T-helper 1 cell (primary cell): Measurements from ENCODE around the gene GORASP1.

Experiments
- DNase-seq, 5 donors: peaks; one replicate each; pipeline ENCODE4 v3.0.0-alpha.2; 2012 to 2020

Gene GORASP1

GRCh38 chr3:39141171-39141995 lies 34.0 kb upstream of the GORASP1 start:
- no peak for DNase-seq

- DNase-seq = no peak
Measured at GRCh38 chr3:39140341-39140971, 33.0 kb upstream of the GORASP1 start.

DNA sequence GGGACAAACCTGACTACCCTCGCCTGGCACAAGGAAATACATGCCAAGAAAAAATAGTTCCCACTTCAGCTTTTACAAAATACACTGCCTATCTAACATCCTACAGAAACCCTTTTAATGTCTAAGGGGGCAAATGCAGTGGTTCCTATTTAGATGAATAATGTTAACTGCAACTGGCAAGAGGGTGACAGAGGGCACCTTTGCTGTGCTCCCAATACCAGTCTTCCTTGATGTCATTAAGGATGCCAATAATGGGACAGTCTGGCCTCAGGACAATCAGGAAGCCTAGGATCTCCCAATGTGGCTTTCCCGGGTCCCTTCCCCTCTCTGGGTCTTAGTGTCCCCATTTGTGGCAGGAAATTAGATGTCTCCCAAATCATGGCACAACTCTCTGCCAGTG lies 32.0 kb upstream of the GORASP1 start:
- DNase-seq = no peak

GRCh38 chr3:39138804-39139415 lies 31.5 kb upstream of the GORASP1 start:
- no peak for DNase-seq

DNA sequence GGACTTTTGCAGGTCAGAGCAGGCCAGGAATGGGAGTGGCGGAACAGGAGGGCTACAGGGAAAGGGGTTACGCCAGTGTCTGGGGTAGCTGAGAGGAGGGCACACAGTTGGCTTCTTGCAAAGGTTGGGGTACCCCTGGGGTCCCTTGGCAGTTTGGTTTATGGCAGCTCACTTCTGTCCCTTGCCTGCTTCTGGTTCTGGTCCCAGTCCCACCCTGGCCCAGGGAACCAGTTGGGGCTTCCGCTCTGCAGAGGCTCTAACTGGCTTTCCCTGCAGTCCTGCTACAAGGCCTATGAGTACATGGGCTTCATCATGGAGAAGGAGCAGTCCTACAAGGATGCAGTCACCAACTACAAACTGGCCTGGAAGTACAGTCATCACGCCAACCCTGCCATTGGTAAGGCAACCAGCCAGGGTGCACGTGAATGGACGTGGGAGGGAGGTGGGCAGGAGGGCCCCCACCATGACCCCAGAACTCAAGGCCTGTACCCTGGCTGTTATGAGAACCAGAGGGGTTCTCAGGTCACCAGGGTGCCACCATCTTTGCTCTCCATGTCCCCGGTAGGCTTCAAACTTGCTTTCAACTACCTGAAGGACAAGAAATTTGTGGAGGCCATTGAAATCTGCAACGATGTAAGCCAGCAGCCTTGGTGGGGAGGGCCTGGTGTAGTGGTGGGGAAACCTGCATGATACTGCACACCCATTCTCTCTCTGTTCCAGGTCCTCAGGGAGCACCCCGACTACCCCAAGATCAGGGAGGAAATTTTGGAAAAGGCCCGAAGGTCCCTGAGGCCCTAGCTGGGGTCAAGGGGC lies 30.8 kb upstream of the GORASP1 start:
- DNase-seq = no peak

- DNase-seq = no peak
Measured at GRCh38 chr3:39137435-39137936, 30.1 kb upstream of the GORASP1 start.

DNA sequence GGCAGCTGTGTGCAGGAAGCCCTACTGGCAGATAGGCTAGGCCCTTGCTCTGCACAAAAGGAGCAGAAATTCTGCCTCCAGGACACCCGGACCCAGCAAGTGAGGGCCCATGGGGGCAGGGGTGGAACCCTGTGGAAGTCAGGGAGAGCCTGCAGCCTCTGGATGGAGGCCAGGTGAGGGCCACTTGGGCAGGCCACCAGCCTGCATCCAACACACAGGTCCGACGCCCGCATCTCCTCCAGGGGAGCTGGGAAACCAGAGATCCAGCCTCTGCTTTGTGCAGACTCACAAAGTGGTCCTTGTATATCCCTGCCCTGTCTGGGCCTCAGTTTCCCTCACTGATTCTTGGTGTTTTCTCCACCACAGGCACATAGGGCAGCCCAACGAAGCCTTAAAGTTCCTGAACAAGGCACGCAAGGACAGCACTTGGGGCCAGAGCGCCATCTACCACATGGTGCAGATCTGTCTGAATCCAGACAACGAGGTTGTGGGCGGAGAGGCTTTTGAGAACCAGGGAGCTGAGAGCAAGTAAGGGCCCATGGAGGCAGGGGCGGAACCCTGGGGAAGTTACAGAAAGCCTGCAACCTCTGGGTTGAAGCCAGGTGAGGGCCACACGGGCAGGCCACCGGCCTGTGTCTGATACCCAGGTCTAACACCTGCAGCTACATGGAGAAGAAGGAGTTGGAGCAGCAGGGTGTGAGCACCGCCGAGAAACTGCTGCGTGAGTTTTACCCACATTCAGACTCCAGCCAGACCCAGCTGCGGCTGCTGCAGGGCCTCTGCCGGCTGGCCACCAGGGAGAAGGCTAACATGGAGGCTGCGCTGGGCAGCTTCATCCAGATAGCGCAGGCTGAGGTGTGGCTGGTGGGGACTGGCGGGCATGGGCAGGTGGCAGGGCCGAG lies 29.4 kb upstream of the GORASP1 start:
- no peak for DNase-seq

GRCh38 chr3:39135170-39135805 lies 27.9 kb upstream of the GORASP1 start:
- no peak for DNase-seq

- no peak for DNase-seq
Measured at GRCh38 chr3:39134305-39134704, 26.9 kb upstream of the GORASP1 start.

- DNase-seq = no peak
Measured at GRCh38 chr3:39133822-39134221, 26.4 kb upstream of the GORASP1 start.

GRCh38 chr3:39133093-39133490 lies 25.7 kb upstream of the GORASP1 start:
- no peak for DNase-seq

DNA sequence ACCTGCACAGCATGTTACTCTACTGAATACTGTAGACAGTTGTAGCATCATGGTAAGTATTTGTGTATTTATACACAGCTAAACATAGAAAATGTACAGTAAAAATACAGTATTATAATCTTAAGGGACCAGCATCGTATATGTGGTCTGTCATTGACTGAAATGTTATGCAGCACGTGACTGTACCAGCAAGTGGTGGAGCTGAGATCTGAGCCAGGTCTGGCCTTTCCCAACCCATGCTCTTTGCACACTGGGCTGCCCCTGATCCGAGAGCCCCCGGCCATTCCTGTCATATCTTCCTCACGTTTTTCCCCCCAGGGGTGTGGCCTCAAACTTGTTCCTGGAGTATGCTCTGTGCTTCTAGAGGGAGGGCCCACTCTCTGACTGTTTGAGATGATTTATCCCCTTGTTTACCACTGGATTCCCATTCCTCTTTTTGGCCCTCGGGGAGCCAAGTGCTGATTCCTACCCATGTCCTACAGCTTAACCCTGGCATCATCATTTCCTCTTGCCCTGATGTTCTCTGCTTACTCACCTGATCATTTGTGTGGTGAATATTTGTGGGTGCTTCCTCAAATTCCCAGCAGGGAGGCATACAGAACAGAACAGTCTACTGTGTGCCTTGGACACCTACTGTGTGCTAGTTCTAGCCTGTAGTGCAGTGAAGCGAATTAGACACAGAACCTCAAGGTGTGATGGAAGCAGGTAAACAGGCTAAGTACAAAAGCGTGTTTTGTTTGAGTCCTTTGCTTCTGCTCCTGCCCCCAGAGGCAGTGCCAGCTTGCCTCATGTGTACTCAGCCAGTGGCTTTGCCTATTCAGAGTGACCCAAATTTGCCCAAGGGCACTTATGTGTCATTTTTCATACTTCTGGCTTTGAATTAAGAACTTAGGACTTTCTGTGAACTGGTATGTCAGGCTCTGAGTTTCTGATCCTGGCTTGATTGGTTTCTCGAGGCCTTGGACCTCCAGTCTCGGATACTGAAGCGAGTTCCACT lies 25.0 kb upstream of the GORASP1 start:
- no peak for DNase-seq

- DNase-seq = no peak
Measured at GRCh38 chr3:39130693-39131265, 23.4 kb upstream of the GORASP1 start.

- DNase-seq = no peak
Measured at GRCh38 chr3:39130026-39130425, 22.6 kb upstream of the GORASP1 start.

GRCh38 chr3:39128951-39129350 lies 21.5 kb upstream of the GORASP1 start:
- no peak for DNase-seq

GRCh38 chr3:39127908-39128304 lies 20.5 kb upstream of the GORASP1 start:
- peak in 1 of 5 donors; percentile 29 for DNase-seq

DNA sequence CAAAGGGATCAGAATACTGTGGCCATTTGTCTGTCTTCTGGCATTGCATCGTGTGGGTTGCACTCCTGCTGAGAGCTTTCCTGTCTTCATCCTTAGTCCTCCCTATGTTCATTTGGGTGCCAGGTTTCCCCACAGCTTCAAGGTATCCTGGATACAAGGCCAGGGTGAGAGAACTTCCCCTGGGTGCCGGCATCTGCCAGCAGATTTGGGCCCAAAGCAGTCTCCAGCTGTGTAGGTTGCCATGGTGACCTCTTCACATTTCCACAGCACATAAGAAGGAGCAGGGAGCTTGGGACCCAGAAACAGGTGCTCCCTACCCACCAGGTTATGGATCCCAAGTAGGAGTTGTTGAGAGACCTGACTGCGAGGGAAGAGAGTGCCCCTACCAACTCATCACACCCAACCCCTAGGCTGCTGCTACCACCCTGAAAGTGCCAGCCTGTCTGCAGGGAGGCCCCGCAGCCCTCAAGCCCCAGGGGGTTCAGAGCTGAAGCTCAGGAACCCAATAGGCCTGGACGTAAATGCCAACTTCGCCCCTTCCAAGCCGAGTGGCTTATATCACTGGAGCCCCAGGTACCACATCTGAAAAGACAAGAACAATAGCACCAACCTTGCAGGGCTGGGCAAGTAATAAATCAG lies 20.0 kb upstream of the GORASP1 start:
- DNase-seq = no peak

DNA sequence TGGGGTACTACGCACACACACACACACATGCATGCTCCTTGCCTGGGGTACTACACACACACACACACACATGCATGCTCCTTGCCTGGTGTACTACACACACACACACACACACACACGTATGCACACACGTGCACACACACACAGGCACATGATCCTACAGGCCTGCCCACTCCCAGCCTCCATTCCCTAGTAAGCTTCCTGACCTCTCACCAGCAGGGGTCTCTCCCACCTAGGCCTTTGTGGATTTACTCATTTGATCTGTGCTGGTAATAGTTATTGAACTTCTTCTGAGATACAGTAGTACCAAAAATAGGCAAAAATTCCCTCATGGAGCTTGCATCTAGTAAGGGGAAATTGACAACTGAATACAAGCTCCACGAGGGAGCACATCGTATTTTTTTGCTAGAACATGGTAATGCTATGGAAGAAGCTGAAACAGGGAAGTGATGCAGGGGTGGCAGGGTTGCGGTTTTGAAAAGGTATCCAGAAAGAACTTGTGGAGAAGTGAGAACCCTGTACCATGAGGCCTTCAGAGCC lies 19.2 kb upstream of the GORASP1 start:
- peak in 1 of 5 donors; percentile 32 for DNase-seq
